OCI-LY3 (cell line): Measurements from ENCODE around the gene SLC4A1.

Experiments
- H2AFZ ChIP-seq: fragments of 200-600, 300-600 bp; shearing (Covaris generic); 2 replicates; pipeline ENCODE4 v1.6.0; 2014; ENCODE audit warnings: antibody characterized with exemption, low read depth, low read length
- H3K27ac ChIP-seq: fragments of 200-600, 300-600 bp; sonication (generic); 2 replicates; pipeline ENCODE4 v1.5.1; 2014; ENCODE audit warnings: mild to moderate bottlenecking, low read length, moderate library complexity, mixed read lengths
- H3K27me3 ChIP-seq: fragments of 200-600, 300-600 bp; sonication (generic); 2 replicates; pipeline ENCODE4 v1.6.1; 2014; ENCODE audit warnings: low read depth, low read length, mixed read lengths
- H3K36me3 ChIP-seq: fragments of 200-600, 300-600 bp; sonication (generic); replicated peaks from 2 replicates; pipeline ENCODE3; 2014; ENCODE audit warnings: low read depth, low read length, mixed read lengths
- H3K4me1 ChIP-seq: fragments of 300-600, 200-600 bp; sonication (generic); 2 replicates; pipeline ENCODE4 v1.6.1; 2014; ENCODE audit warnings: low read length, mixed read lengths
- H3K4me2 ChIP-seq: fragments of 200-600, 300-600 bp; sonication (generic); 2 replicates; pipeline ENCODE4 v1.6.1; 2014; ENCODE audit warnings: low read length, mixed read lengths
- H3K4me3 ChIP-seq: fragments of 300-600, 200-600 bp; sonication (generic); 2 replicates; pipeline ENCODE4 v1.5.1; 2014; ENCODE audit warnings: antibody characterized with exemption, mild to moderate bottlenecking, low read length, moderate library complexity
- H3K79me2 ChIP-seq: fragments of 300-600, 200-600 bp; shearing (Covaris generic); 2 replicates; pipeline ENCODE4 v1.6.1; 2014; ENCODE audit warnings: mild to moderate bottlenecking, low read length, mixed read lengths
- H3K9ac ChIP-seq: fragments of 300-600, 200-600 bp; shearing (Covaris generic); 2 replicates; pipeline ENCODE4 v1.6.0; 2014; ENCODE audit warnings: mild to moderate bottlenecking, low read length, moderate library complexity
- H3K9me3 ChIP-seq: fragments of 200-600, 300-600 bp; shearing (Covaris generic); 2 replicates; pipeline ENCODE4 v1.6.1; 2014; ENCODE audit warnings: low read length, mixed read lengths; ENCODE audit not compliant: insufficient read depth
- H4K20me1 ChIP-seq: fragments of 200-600, 300-600 bp; sonication (generic); 2 replicates; pipeline ENCODE4 v1.6.1; 2016; ENCODE audit warnings: low read length, mixed read lengths; ENCODE audit not compliant: insufficient read depth
- EZH2phosphoT487 ChIP-seq: fragments of 200-600 bp; shearing (Covaris generic); IDR thresholded peaks from 2 replicates; pipeline ENCODE4 v1.6.1; 2018; ENCODE audit warnings: antibody characterized with exemption, mixed run types, low read depth
- TF ChIP-seq, protein P1 (sequence below): fragments of 200-600, 300-600 bp; sonication (generic); IDR thresholded peaks from 2 replicates; pipeline ENCODE4 v1.5.1; 2014; ENCODE audit warnings: antibody characterized with exemption, low read length, low read depth

SLC4A1 gene

DNA sequence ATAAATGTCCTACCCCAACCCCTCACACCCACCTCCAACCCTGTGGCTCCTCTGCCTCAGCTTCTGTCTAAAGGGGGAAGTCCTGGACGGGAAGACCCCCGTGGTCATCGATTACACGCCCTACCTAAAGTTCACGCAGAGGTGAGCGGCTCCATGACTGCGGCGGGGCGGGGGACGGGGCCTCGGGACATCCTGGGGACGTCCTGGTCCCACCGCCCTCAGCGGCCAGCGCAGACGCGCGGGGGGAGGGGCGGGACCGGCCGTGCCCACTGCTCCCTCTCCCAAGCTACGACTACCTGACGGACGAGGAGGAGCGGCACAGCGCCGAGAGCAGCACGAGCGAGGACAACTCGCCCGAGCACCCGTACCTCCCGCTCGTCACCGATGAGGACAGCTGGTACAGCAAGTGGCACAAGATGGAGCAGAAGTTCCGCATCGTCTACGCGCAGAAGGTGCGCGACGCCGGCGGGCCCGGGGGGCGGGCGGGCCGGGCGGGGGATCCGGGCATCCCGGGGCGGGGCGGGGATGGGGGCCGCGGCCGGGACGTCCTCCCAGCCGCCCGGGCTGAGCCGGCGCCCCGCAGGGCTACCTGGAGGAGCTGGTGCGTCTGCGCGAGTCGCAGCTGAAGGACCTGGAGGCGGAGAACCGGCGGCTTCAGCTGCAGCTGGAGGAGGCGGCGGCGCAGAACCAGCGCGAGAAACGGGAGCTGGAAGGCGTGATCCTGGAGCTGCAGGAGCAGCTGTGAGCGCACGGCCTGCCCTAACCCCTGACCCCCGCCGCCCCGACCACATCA, 47.1 kb upstream of the SLC4A1 start:
- peak overlapping the region; percentile 20; the same call in 1 of the 2 replicates for H3K9ac ChIP-seq
- H3K4me2 ChIP-seq: peak overlapping the region; percentile 53
- no peaks in the 10 kb centered on the region for H3K4me1 ChIP-seq
- H3K36me3 ChIP-seq: peaks cover 6% of the 10 kb centered on the region
- no peaks in the 10 kb centered on the region for H3K9me3 ChIP-seq
- no peaks in the 10 kb centered on the region for H3K79me2 ChIP-seq
- no peaks in the 10 kb centered on the region for H4K20me1 ChIP-seq
- no peak overlapping the region for H3K27ac ChIP-seq
- TF ChIP-seq EZH2phosphoT487: no peak
- TF ChIP-seq, protein P1, sequence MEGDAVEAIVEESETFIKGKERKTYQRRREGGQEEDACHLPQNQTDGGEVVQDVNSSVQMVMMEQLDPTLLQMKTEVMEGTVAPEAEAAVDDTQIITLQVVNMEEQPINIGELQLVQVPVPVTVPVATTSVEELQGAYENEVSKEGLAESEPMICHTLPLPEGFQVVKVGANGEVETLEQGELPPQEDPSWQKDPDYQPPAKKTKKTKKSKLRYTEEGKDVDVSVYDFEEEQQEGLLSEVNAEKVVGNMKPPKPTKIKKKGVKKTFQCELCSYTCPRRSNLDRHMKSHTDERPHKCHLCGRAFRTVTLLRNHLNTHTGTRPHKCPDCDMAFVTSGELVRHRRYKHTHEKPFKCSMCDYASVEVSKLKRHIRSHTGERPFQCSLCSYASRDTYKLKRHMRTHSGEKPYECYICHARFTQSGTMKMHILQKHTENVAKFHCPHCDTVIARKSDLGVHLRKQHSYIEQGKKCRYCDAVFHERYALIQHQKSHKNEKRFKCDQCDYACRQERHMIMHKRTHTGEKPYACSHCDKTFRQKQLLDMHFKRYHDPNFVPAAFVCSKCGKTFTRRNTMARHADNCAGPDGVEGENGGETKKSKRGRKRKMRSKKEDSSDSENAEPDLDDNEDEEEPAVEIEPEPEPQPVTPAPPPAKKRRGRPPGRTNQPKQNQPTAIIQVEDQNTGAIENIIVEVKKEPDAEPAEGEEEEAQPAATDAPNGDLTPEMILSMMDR: no peak
- H3K4me3 ChIP-seq: peak overlapping the region; percentile 75
- H2AFZ ChIP-seq: no peak overlapping the region
- H3K27me3 ChIP-seq: no peaks in the 10 kb centered on the region

DNA sequence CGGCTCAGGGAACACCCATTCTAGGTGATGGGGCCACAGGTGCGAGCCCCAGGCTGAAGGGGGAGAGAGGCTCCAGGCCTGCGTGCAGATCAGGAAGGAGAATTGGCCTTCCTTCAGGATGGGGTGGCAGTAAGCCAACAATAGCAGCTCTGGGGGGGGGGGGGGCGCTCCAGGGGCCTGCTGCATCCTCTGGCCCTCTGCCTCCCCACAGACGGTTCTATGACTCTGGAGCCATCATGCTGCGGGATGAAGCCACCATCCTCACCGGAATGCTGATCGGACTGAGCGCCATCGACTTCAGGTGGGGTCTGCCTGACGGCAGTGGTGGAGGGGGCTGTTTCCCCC, 46.6 kb upstream of the SLC4A1 start:
- Histone ChIP-seq H3K4me3 (peak overlapping the region; percentile 75), H3K4me2 (peak overlapping the region; percentile 53), H3K79me2 (no peaks in the 10 kb centered on the region), H3K27ac (no peak overlapping the region), H3K27me3 (no peaks in the 10 kb centered on the region), H3K36me3 (peaks cover 1% of the 10 kb centered on the region), H3K9ac (no peak overlapping the region), H3K4me1 (peaks cover 2% of the 10 kb centered on the region; the same call in 1 of the 2 replicates), H4K20me1 (no peaks in the 10 kb centered on the region), H3K9me3 (no peaks in the 10 kb centered on the region), H2AFZ (no peak overlapping the region)
- TF ChIP-seq, protein P1: no peak
- TF ChIP-seq EZH2phosphoT487: no peak

DNA sequence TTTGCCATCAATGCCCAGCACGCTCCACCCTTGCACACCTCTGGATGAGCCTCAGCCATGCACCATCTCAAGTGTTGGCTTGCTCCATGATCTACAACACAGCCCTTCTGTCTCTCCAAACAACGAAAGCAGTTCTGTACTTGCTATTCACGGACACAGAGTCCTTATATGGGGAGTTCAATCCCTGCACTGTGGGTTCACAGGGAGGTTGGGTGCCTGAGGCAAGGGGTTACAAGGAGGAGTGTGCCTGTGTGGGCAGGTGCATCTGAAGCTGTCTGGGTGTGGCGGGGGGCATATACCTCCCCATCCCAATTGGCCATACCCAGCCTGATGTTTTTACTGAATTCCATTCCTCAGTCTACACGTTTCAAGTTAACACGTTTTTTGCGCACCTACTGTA, 46.1 kb upstream of the SLC4A1 start:
- peaks cover 7% of the 10 kb centered on the region for H3K4me1 ChIP-seq
- no peak overlapping the region for H3K4me3 ChIP-seq
- no peaks in the 10 kb centered on the region for H3K27me3 ChIP-seq
- H3K27ac ChIP-seq: no peak overlapping the region
- no peak overlapping the region for H3K4me2 ChIP-seq
- no peak overlapping the region for H3K9ac ChIP-seq
- no peaks in the 10 kb centered on the region for H3K79me2 ChIP-seq
- no peak for TF ChIP-seq EZH2phosphoT487
- TF ChIP-seq, protein P1: no peak
- H4K20me1 ChIP-seq: no peaks in the 10 kb centered on the region
- no peaks in the 10 kb centered on the region for H3K36me3 ChIP-seq
- no peak overlapping the region for H2AFZ ChIP-seq
- no peaks in the 10 kb centered on the region for H3K9me3 ChIP-seq

DNA sequence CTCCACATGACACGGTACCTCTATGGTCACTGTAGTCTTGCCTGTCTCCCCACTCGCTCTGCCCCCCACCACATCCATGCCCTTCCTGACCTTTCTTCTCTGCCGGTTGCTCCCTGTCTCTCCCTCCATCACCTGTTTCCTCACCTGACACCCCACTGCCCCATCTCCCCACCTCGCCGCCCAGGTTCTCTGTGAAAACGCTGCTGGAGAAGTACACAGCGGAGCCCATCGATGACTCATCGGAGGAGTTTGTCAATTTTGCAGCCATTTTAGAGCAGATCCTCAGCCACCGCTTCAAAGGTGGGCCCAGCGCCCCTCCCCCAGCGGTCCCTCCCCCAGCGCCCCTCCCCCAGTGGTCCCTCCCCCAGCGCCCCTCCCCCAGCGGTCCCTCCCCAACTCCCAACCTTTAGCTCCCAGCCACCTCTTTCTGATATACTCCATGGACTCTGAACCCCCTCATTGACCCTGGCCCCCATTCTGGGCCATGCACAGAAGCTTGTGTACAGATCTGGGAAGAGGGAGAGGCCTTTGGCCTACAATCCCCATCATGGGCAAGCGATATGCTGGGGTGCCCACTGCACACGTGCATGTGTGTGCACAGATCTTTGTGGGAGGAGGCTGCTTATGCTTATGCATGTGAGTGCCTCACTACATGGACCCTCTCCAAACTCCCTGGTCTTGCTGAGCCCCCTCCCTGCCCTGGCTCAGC, 44.6 kb upstream of the SLC4A1 start:
- Histone ChIP-seq H3K4me1 (peaks cover 8% of the 10 kb centered on the region), H2AFZ (no peak overlapping the region), H3K27ac (no peak overlapping the region), H3K79me2 (no peaks in the 10 kb centered on the region), H3K9ac (no peak overlapping the region), H3K27me3 (no peaks in the 10 kb centered on the region), H3K4me3 (no peak overlapping the region), H3K36me3 (no peaks in the 10 kb centered on the region), H3K9me3 (no peaks in the 10 kb centered on the region), H4K20me1 (no peaks in the 10 kb centered on the region), H3K4me2 (no peak overlapping the region)
- TF ChIP-seq, protein P1: no peak
- no peak for TF ChIP-seq EZH2phosphoT487
